Measurements from ENCODE around the gene UROD.

DNA sequence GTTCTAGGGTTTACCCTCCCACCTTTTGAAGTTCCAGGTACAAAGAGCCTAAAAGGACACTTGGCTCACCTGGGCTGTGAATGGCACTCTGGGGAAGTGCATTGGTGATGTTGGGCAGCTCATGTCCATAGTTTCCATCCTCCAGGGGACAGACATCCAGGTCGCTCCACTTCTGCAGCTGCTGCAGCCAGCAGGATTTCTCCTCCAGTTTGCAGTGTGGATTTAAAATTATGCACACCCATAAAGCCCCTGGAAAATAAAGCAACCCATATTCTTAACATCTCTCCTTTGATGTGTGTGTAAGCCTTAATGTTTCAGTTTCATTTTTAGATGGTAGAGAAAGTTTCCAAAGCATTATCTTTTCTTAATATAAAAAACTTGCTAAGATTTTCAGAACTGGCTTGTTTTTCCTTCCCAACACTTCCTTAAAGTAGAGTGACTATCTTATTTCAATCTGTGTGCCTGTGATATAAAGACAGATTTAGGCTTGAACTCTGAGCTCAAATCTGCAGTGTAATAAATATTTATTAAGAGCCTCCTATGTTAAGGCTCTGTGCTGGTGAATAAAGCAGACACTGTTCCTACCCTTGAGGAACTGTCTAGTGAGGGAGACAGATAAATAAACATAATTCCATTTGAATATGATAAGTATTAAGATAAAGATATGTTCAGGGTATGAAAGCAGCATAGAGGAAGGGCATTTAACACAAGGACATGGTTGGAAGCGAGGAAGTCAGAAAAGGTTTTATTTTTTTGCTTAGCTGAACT is 39.1 kb downstream of the UROD start:
- no peak for TF ChIP-seq POLR2A (IDR thresholded peaks at IDR 0.05)
- TF ChIP-seq, protein P1, sequence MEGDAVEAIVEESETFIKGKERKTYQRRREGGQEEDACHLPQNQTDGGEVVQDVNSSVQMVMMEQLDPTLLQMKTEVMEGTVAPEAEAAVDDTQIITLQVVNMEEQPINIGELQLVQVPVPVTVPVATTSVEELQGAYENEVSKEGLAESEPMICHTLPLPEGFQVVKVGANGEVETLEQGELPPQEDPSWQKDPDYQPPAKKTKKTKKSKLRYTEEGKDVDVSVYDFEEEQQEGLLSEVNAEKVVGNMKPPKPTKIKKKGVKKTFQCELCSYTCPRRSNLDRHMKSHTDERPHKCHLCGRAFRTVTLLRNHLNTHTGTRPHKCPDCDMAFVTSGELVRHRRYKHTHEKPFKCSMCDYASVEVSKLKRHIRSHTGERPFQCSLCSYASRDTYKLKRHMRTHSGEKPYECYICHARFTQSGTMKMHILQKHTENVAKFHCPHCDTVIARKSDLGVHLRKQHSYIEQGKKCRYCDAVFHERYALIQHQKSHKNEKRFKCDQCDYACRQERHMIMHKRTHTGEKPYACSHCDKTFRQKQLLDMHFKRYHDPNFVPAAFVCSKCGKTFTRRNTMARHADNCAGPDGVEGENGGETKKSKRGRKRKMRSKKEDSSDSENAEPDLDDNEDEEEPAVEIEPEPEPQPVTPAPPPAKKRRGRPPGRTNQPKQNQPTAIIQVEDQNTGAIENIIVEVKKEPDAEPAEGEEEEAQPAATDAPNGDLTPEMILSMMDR (IDR thresholded peaks at IDR 0.05): no peak
